ENCODE results near the gene MAP3K5.

DNA sequence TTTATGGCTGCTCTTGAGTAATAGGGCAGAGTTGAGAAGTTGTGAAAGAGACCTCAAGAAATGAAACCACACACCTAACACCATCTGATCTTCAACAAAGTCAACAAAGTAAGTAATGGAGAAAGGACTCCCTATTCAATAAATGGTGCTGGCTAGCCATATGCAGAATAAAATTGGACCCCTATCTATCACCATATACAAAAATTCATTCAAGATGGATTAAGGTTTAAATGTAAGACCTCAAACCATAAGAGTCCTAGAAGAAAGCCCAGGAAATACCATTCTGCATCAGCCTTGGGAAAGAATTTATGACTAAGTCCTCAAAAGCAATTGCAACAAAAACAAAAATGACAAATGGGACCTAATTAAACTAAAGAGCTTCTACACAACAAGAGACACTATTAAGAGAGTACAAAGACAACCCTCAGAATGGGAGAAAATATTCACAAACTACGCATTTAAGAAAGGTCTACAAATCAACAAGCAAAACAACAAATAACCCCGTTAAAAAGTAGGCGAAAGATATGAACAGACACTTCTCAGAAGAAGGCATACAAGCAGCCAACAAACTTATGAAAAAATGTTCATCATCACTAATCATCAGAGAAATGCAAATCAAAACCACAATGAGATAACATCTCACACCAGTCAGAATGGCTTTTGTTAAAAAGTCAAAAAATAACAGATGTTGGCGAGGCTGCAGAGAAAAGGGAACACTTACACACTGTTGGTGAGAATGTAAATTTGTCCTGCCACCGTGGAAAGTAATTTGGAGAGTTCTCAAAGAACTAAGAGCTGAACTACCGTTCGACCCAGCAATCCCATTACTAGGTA is 4.0 kb downstream of the MAP3K5 start:
- no peak for TF ChIP-seq POLR2A (IDR thresholded peaks at IDR 0.05)
- TF ChIP-seq, protein P1, sequence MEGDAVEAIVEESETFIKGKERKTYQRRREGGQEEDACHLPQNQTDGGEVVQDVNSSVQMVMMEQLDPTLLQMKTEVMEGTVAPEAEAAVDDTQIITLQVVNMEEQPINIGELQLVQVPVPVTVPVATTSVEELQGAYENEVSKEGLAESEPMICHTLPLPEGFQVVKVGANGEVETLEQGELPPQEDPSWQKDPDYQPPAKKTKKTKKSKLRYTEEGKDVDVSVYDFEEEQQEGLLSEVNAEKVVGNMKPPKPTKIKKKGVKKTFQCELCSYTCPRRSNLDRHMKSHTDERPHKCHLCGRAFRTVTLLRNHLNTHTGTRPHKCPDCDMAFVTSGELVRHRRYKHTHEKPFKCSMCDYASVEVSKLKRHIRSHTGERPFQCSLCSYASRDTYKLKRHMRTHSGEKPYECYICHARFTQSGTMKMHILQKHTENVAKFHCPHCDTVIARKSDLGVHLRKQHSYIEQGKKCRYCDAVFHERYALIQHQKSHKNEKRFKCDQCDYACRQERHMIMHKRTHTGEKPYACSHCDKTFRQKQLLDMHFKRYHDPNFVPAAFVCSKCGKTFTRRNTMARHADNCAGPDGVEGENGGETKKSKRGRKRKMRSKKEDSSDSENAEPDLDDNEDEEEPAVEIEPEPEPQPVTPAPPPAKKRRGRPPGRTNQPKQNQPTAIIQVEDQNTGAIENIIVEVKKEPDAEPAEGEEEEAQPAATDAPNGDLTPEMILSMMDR (IDR thresholded peaks at IDR 0.05) = no peak
